Posterior vena cava (tissue), 2 donors: Measurements from ENCODE around the gene RHBDD1. TPM values are rescaled to one million over a fixed set of nuclear protein-coding genes. Genes with fewer than 3 reads are reported as not detected.

ENCODE experiments used
- DNase-seq: peaks from one replicate; pipeline ENCODE4 v3.0.0-alpha.2; 2020; ENCODE audit warnings: low spot score
- intact Hi-C, 2 donors: fragments of 100-400 bp; cut with DNase I; formaldehyde crosslinking; loops; one replicate each; pipeline versions ENCODE4 v1.14.1 to v1.14.2; 2022 to 2023
- total RNA-seq, 2 donors: library from RNA; stranded (reverse); fragmentation: NEBNext Ultra II Directional; extraction: Animal tissue kit (Norgen Biotek cat#: 25700); gene quantifications; one replicate each; pipeline ENCODE4 v1.2.1, GENCODE V29; 2021
- donor health status: DM: yes; HTN: yes; CAD: no.
- donor health status: DM: yes; HTN: yes; CAD: no.

The RHBDD1 gene
- total RNA-seq, 2 donors from 2014 or later: 39.3 to 40.5 TPM

DNA sequence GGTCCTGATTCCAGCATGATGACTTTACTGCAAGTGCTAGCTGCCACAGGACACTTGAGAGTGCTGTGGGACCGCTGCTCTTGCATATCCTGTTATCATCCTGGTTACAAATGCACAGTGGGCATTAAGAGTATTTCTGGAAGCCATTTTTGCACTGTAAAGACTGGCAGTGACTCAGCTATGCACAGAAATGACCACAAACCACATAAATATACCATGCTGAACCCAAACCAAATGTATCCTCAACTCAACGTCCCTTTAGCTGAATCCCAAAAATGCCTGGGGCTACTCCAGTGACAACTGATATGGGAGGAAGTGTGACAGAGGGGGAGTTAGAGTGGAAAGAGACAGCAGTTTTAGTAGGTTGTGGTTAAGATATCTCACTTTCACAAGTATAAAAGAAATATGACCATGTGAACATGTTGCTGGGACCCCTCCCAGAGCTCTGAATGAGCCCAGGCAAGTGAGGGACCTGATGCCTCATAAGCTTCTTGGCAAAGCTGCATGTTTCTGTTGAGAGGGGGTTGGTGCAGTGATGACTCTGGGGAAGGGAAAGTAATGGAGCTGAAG, 37.3 kb downstream of the RHBDD1 start:
- DNase-seq: no peak
- intact Hi-C loops: no loop called here

DNA sequence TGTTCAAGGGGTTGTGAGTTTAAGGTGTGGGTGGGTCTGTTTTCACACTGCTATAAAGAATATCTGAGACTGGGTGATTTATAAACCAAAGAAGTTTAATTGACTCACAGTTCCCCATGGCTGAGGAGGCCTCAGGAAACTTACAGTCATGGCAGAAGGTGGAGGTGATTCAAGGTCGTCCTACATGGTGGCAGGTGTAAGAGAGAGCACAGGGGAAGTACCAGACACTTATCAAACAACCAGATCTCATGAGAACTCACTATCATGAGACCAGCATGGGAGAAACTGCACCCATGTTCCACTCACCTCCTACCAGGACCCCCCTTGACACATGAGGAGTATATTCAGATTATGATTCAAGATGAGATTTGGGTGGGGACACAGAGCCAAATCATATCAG, 38.0 kb downstream of the RHBDD1 start:
- intact Hi-C loops: no loop called here
- DNase-seq: no peak

DNA sequence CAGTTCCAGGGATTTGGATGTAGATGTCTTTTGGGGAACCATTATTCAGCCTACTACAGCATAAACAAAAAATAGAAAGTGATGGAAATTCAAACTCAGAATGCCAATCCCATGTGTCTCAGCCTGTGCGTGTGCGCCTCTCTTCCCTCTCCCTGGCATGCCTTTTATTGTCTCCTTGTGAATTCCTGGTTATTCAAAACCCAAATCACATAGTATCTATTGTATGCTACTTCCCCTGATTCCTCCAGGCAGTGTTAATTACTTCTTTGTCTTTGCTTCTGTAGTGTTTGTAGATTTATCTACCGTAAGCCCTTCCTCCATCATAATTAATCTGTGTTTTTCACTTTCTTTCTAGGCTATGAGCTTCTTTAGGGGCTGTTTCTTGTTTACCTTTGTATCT, 38.9 kb downstream of the RHBDD1 start:
- intact Hi-C loops: no loop called here
- no peak for DNase-seq

DNA sequence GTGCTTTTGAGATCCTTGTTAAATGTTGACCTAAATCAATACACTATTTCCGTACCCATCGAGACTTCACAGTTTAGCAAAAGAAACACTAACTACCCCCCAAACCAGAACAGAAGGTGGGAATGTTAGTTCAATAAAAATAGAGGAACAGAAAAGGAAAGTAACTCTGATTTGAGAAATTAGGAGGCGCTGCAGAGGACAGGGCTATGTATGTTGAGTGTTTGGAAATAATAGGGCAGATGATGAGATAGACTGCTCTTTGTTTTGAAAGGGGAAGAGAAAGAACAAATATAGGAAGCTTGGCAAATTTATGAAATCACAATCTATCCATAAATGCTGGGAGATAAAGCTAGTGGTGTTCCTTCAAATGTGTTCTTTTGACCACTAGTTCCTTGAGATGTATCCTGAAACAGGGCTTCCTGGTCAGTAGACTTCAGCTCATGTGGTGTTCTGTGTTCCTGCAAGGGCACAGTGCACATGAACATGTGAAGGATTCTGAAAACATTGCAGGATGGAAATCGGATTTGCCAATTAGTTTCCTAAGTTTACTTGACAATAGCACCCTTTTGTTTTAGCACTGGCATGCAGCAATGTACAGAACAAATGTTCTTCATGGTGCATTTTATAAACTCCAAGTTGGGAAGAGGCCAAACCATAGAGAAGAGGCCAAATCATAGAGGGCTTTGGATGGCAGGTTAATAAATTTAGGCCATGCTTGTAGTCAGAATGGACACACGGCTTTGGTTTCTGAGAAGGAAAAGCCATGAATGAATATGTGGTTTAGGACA, 39.8 kb downstream of the RHBDD1 start:
- intact Hi-C loops: no loop called here

DNA sequence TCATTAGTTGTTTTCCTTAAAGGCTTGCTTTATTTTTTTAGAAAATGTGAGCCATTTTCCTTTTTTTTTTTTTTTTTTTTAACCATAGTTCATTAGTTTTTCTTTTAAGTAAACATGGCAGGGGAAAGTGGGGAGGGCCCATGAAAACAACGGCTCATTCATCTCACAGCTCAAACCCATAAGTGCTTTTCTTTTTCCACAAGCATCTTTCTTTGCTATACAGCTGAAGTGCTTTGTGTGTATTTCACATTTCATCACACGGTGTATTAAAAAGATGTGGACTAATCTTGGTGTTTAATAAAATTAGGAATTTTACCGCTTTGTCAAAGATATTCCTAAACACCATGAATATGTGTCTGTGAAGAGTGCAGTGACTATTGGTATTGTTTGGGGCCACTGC, 41.6 kb downstream of the RHBDD1 start:
- DNase-seq: no peak
- intact Hi-C loops: no loop called here

More for the DNA sequence above, 39.8 kb downstream of the RHBDD1 start:
- DNase-seq: no peak

DNA sequence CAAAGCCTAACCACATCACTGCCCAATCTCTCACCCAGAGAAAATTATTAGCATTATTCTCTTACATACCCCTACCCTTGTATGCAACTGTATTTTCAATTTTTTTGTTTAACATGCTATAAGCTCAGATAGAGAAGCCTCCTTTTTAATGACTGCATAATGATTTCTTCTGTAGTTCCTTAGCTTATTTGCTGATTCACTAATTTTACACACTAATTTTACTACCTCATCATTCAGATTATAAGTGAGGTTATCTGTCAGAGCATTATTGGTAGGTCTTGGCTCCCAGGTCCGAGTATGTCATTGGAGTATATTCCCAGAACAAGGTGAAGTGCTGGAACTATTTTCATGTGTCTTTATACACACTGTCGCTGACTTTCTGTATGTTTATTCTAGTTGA, 45.4 kb downstream of the RHBDD1 start:
- intact Hi-C loops: no loop called here
- DNase-seq: no peak

DNA sequence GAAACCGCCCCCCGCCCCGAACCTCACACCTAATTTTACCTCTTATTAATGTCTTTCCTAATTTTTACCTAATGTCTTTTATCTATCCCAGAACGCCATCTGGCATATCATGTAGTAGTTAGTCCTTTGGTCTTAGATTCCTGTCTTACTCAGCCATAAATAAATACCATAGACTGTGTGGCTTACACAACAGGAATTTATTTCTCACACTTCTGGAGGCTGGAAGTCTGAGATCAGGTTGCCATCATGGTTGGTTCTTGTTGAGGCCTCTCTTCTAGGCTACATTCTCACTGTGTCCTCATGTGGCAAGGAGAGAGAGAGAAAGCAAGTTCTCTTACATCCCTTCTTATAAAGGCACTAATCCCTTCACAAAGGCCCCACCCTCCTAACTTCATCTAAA, 46.8 kb downstream of the RHBDD1 start:
- no peak for DNase-seq
- intact Hi-C loops: no loop called here

DNA sequence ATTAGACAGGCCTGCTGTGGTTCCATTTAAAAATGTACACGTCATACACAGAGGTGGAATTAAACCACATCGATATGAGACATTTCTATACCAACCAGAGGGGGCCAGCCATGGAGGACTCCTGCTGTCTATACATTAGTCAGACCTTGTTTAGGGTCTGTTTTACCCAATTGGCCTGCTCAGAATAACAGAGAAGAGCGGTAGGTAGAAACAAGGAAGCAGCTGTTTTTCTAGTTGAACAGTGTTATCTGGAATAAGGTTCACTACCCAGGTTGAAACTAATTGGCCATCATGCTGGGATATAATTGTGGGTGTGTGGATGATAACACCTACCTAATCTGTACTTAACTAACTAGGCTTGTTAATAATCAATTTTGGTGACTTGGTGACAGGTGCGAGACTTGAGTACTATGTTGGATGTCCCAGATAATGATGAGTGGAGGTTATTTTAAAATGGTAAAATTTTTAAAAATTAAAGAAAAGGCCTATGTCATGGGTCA, 47.5 kb downstream of the RHBDD1 start:
- no peak for DNase-seq
- intact Hi-C loops: no loop called here

DNA sequence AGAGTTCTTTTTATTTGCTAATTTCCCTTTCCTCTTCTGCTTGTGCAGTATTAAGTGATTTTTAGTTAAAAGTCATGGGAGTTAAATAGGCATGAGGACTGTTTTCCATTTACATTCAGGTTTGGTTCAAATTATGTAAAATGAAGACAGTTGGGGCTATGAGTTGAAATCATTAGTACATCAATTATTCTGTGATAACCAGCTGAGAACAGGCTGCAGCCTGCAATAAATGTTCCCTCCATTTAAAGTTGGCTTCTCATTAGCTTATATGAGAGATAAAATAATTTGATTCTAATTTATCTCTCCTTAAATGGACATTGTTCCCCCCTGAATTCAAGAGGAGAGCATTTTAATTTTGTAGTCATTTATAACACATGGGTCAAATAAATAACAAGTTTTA, 48.3 kb downstream of the RHBDD1 start:
- intact Hi-C loops: no loop called here
- DNase-seq: no peak

DNA sequence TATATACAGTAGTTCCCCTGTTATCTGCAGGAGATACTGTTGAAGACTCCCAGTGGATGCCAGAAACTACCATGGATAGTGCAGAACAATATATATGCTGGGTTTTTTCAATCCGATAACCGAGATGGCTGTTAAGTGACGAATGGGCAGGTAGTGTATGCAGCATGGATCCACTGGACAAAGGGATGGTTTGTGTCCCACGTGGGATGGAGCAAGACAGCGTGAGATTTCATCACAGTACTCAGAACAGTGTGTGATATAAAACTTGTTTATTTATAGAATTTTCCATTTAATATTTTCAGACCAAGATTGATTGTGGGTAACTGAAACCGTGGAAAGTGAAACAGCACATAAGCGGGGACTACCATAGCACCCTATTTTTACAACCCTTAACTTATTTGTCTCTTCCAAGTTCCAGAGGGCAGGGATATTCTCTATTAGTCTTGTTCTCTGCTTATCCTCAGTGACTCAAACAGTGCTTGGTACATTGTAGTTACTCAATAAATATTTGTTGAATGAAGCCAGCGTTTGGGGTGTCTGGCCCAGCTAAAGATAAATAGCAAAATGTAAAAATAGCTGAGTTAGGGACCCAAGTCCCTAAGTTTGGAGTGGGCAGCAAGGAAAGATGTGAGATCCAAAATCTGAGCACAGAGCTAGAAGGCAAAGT, 50.0 kb downstream of the RHBDD1 start:
- DNase-seq: no peak
- intact Hi-C loops: no loop called here

DNA sequence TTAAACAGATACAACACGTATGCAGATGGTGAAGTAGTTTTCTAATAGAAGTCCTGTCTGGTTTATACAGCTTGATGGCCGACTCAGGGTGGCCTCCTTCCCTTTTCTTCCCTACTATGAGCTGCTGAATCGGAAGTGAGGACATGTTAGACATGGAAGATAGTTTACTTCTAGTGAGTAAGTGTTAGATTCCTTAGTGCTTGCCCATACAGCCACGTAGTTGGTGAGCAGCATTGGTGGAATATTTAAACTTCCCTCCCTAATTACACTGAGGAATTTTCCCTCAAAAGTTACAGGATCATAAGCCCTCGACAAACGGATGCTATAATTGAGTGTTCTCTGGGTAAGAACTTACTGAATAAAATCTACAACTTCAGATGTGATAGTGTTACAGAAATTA, 52.1 kb downstream of the RHBDD1 start:
- DNase-seq: no peak
- intact Hi-C loops: no loop called here

DNA sequence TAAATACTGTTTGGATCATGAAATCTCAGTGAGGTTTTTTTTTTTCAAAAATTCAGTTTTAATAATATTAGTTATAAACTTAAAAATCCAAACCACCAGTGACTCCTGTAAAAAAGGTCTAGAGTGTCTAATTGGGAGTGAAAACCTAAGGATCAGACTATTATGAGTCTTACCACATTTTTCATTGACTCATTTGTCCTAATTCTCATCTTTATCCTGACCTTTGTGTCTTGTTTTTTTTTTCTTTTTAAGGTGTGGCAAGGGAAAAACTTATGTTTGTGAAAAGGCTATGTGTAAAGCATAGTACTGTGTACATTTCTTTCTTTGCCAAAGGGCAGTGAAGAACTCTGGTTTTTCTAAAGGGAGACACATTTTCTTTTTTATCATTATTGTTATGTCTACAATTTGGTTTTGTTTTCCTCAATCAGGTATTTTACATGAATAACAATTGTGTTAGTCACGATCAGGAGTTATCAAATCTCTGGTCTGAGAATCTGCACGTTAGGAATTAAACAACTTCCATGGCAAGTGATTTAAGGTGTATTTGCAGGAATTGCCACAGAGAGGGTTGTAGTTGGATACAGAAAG, 52.6 kb downstream of the RHBDD1 start:
- intact Hi-C loops: no loop called here
- no peak for DNase-seq

DNA sequence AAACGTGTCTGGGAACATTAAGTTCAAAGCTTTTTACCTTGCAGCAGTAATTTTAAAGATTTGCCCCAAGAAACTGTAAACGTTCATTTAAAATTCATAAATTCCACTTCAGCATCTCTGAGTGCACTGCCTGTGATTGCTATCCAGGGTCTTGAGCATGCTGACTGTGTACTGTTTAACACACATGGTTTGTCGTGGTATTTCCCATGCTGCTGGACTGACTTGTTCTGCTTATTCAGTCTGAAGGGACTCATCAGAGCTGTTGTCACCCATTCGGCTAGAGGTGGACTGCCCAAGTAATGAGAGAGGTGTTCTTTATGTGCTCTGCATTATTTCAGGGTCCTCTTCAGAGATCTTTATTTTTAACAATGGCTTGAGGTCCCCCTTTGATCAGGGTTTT, 53.1 kb downstream of the RHBDD1 start:
- intact Hi-C loops: no loop called here
- no peak for DNase-seq

DNA sequence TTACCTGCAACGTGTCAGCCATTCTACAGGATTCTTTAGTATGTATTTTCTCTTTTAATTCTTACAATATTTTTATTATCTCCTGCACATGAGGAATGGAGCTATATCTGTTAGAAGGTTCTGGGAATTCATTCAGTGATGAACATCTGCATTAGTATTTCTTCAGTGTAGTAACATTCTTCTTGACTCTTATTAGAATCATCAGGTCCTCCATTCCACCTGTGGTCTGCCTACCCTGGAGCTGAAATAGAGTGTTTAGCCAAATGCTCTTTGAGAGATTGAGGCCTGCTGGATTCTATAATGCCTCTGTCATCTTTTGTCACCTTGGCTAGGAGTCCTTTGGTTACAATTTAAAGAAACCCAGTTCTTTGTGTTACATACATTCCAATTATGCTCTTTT, 54.4 kb downstream of the RHBDD1 start:
- no peak for DNase-seq
- intact Hi-C loops: no loop called here

DNA sequence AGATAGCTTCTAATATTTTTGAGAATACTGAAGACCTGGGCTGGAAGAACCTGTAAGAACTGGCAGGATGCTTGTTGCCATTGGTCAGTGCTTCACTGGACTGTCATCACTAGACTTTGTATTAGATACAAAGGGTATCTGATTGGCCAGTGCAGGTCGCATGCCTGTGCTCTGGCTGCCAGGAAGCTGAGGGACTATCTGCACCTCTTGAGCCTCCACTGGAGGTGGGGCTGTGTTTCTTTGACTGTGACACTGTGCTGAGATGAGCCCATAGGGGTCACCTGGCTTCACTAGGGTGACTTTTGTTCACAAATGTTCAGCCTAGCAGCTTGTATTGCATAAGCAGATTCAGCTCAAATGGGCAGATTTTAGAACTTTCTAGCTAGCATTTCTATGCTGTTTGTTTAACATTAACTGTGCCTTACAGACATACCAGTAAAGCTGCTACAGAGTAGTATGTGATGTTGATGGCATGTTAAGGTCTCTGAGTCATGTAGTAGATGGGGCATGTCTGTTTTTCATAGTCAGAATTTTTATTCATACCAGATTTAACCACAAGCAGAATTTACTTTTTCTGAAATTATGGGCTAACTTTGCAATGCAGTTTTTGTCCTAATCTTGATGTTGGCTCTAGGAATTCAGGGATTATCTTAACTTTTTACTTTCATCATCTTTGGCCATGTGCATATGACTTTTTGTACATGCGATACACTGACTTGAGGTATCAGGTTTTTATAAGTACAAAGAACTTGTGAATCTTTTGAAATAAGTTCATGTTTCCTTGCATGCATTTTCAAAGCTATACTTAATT, 56.1 kb downstream of the RHBDD1 start:
- intact Hi-C loops: no loop called here
- no peak for DNase-seq

DNA sequence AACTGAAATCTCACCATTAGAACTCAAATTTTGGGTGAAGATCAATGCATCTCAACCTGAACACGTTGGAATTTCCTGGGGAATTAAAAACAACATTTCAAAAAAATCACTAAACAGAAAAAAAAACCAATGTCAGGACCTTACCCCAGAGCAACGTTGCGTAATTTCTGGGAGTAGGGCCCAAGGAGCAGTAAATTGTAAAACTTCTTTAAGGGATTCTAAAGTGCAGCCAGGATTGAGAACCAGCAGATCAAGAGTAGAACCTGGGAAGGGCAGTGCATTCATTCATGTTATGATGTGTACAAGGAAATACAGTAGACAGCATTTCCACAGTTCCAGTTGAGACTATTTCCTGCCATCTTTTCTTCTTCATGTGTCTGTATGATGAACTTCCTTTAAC, 56.9 kb downstream of the RHBDD1 start:
- DNase-seq: no peak
- intact Hi-C loops: no loop called here

DNA sequence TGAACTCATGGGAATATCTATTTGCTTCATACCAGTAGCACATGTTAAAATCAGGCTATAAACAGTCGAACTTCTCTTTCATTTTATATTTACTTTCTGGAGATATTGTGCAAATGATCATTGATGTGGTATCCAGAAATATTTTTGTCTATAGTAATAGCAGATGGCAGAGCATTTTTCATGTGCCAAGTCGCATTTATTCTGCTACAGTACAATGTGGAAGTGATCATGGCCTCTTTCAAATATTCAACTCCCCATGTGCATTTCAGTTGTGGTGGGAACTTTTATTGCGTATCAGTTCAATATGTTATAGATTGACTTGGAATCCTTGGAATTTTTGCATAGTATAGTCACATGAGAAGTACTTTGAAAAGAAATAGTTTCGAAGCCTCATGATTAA, 57.4 kb downstream of the RHBDD1 start:
- no peak for DNase-seq
- intact Hi-C loops: no loop called here

DNA sequence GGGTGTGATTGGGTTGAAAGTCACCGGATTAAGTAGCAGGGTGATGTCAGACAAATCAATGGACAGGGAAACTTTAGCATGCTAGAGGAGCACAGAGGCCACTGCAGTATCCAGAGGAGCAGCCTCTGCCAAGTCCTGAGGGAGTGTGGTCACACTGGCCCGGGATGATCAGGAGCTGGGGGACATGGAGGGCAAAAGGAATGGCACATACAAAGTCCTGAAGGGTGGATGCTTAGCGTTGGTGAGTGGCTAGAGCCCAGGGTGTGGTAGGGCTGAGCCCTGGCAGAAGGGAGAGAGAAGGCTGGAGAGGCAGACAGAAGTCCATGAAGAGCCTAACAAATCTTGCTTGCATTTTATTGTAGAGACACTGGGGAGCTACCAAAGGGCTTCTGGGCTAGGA, 58.9 kb downstream of the RHBDD1 start:
- intact Hi-C loops: no loop called here
- no peak for DNase-seq

DNA sequence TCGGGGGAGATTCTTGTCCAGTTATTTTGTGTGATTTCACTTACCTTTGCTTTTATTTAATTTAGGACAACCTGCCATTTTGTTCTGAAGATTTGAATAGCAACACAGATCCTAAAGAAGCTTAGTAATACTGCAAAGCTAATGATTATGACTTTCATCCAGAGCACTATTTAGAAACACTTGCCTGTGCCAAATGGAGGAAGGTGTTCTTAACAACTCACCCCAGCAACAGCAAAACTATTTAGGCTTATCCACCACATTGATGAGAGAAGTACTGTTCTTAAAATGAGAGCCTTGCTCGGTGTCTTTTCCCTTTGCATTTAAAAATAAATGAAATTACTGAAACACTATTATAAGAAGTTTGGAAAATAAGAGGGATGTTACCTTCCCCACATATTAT, 59.7 kb downstream of the RHBDD1 start:
- intact Hi-C loops: no loop called here
- no peak for DNase-seq

DNA sequence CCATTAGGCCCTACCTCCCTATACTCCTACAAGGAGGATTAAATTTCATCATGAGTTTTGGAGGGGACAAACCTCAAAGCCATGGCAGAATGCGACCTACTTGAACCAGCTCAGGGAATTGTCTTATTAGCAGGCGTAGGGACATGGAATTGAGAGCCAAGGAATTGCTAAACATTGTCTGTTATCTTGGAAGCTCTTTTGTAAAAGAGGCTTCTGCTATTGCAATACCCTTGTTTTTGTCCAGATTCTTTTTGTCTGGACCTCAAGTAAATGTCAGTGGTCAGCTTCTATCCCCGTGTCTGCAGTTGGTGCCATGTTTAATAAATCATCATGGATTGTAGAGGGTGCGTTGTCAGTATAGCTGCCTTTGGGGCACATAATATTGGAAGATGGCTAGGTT, 62.3 kb downstream of the RHBDD1 start:
- intact Hi-C loops: no loop called here
- DNase-seq: no peak
